HK-2 (cell line): ENCODE data around the gene IGHMBP2.
"Not testable (repeated sequence)": the region's sequence is repeated elsewhere in the genome, so short reads cannot be mapped to it uniquely, and the experiment has no call there.

Source experiments
- DNase-seq: peaks from one replicate; pipeline ENCODE4 v3.0.0-alpha.2; 2018; ENCODE audit not compliant: unreplicated experiment

Gene IGHMBP2

GRCh38 chr11:68903288-68904247, at the start of gene IGHMBP2, which contains the start of gene MRPL21:
Gene IGHMBP2, plus strand, starts transcription at chr11:68903891. Its CDS starts 62 bp downstream, at chr11:68903953.
Gene MRPL21, minus strand, starts transcription at chr11:68903832. Its CDS starts 22 bp downstream, at chr11:68903810.
- peak; percentile 80 for DNase-seq

GRCh38 chr11:68854273-68854958, 49.3 kb upstream of the IGHMBP2 start:
- no peak for DNase-seq

GRCh38 chr11:68855205-68855981, 48.3 kb upstream of the IGHMBP2 start:
- DNase-seq, result no peak

- DNase-seq, result not testable (repeated sequence)
Measured at GRCh38 chr11:68856425-68857030, 47.2 kb upstream of the IGHMBP2 start.

GRCh38 chr11:68857037-68857586, 46.6 kb upstream of the IGHMBP2 start:
- DNase-seq, result no peak

- no peak for DNase-seq
Measured at GRCh38 chr11:68859123-68859522, 44.6 kb upstream of the IGHMBP2 start.

- DNase-seq, result no peak
Measured at GRCh38 chr11:68862421-68862820, 41.3 kb upstream of the IGHMBP2 start.

- DNase-seq, result no peak
Measured at GRCh38 chr11:68863553-68864265, 40.0 kb upstream of the IGHMBP2 start.

- no peak for DNase-seq
Measured at GRCh38 chr11:68865241-68865640, 38.5 kb upstream of the IGHMBP2 start.

- DNase-seq, result no peak
Measured at GRCh38 chr11:68867066-68867465, 36.6 kb upstream of the IGHMBP2 start.

- no peak for DNase-seq
Measured at GRCh38 chr11:68868221-68868835, 35.4 kb upstream of the IGHMBP2 start.

GRCh38 chr11:68870470-68870869, 33.2 kb upstream of the IGHMBP2 start:
- DNase-seq, result no peak

- no peak for DNase-seq
Measured at GRCh38 chr11:68872216-68873003, 31.3 kb upstream of the IGHMBP2 start.

GRCh38 chr11:68878022-68878421, 25.7 kb upstream of the IGHMBP2 start:
- no peak for DNase-seq

GRCh38 chr11:68880851-68881250, 22.8 kb upstream of the IGHMBP2 start:
- no peak for DNase-seq

- DNase-seq, result no peak
Measured at GRCh38 chr11:68881320-68881719, 22.4 kb upstream of the IGHMBP2 start.

- no peak for DNase-seq
Measured at GRCh38 chr11:68882391-68882790, 21.3 kb upstream of the IGHMBP2 start.

- DNase-seq, result not testable (repeated sequence)
Measured at GRCh38 chr11:68884827-68885226, 18.9 kb upstream of the IGHMBP2 start.

- DNase-seq, result no peak
Measured at GRCh38 chr11:68889948-68890446, 13.7 kb upstream of the IGHMBP2 start.
